Activated T-helper 17 cell treated with anti-CD3 and anti-CD28 coated beads, Interleukin-2, amount 50 U/mL, for 72 hours (primary cell): Measurements from ENCODE around the gene HIPK2. TPM values are rescaled to one million over a fixed set of nuclear protein-coding genes. Genes with fewer than 3 reads are reported as not detected.
A peak's percentile ranks its signal among the peaks of the same experiment; 100 is the strongest.

Experiments used
- ATAC-seq: fragments of 150-1000 bp; cut with Tn5 transposase; replicated peaks from 2 replicates; pipeline ENCODE4 v1.10.0; 2021; ENCODE audit warnings: mild to moderate bottlenecking, moderate library complexity
- H3K27ac Mint-ChIP-seq: one replicate; pipeline ENCODE4 v1.8.0; 2022; ENCODE audit warnings: mixed read lengths
- H3K27me3 Mint-ChIP-seq: one replicate; pipeline ENCODE4 v1.8.0; 2022; ENCODE audit warnings: mixed read lengths
- H3K36me3 Mint-ChIP-seq: one replicate; pipeline ENCODE4 v1.8.0; 2022; ENCODE audit warnings: low read depth, mild to moderate bottlenecking, mixed read lengths
- H3K4me1 Mint-ChIP-seq: one replicate; pipeline ENCODE4 v1.8.0; 2022; ENCODE audit warnings: mixed read lengths
- H3K4me3 Mint-ChIP-seq: one replicate; pipeline ENCODE4 v1.8.0; 2022; ENCODE audit warnings: mild to moderate bottlenecking, mixed read lengths
- H3K9me3 Mint-ChIP-seq: one replicate; pipeline ENCODE4 v1.8.0; 2022; ENCODE audit warnings: mixed read lengths
- total RNA-seq, 2 donors: library from RNA; stranded (reverse); gene quantifications; one replicate each; pipeline ENCODE4 v1.2.3, GENCODE V29; 2022

The HIPK2 gene
- total RNA-seq, 2 donors from 2014 or later, result 44.2 to 46.9 TPM

- ATAC-seq, result no peak
- peak overlapping the region; percentile 22 for H3K27ac Mint-ChIP-seq
- no peaks in the 10 kb centered on the region for H3K27me3 Mint-ChIP-seq
- no peak overlapping the region for H3K4me3 Mint-ChIP-seq
- H3K9me3 Mint-ChIP-seq, result no peaks in the 10 kb centered on the region
- peaks cover 38% of the 10 kb centered on the region for H3K4me1 Mint-ChIP-seq
- peaks cover 11% of the 10 kb centered on the region for H3K36me3 Mint-ChIP-seq
Measured at GRCh38 chr7:139727151-139727705, 50.6 kb downstream of the HIPK2 start.

DNA sequence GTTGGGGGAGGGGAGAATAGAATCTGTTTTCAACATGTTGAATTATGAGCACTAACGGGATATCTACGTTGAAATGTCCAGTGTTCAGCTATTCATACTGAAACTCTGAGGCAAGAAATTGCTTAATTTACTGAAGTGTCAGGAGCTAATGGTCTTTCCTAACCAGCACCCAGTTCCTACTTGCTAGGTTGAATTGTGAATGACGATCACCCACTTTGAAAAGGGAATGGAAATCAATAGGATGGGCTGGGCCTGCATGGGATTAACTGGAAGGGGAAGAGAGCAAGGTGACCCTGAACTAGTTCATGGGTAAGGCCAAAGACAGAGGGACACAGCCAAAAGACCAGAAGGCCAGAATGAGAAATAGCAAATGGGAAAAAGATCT, 51.3 kb downstream of the HIPK2 start:
- H3K4me1 Mint-ChIP-seq, result peaks cover 34% of the 10 kb centered on the region
- peaks cover 11% of the 10 kb centered on the region for H3K36me3 Mint-ChIP-seq
- no peaks in the 10 kb centered on the region for H3K27me3 Mint-ChIP-seq
- H3K27ac Mint-ChIP-seq, result peak overlapping the region; percentile 22
- H3K4me3 Mint-ChIP-seq, result no peak overlapping the region
- no peak for ATAC-seq
- H3K9me3 Mint-ChIP-seq, result no peaks in the 10 kb centered on the region

DNA sequence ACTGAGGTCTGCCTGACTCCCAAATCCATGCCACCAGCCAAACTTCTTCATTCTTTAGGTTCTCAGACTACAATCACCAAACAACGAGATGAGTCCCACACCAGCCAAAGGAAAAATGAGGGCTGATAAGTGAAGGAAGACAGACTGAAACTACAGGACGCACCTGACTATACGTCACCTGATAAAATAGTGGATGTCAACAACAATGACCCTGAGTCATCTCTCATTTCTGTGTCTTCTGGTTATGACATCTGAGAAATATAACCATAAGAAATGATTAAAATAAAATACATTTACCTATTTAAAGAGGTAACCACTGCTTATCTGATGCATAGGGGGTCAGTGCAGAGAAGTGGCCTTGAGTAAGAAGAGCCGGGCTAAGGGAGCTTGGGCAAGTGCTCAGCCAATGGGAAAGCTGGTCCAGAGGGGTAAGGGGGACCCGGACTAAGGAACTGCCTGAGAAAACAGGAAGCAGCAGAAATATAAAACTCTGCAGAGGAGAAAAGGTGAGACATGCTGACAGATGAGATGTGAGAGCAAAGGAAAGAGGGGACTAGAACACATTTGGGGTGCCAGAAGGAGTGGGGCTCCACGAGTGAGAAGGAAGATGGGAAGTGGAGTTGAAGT, 51.8 kb downstream of the HIPK2 start:
- peak overlapping the region; percentile 22 for H3K27ac Mint-ChIP-seq
- peaks cover 32% of the 10 kb centered on the region for H3K4me1 Mint-ChIP-seq

GRCh38 chr7:139725077-139725476, 52.7 kb downstream of the HIPK2 start:
- Mint-ChIP-seq H3K4me1 (peaks cover 30% of the 10 kb centered on the region), H3K4me3 (no peak overlapping the region), H3K27me3 (no peaks in the 10 kb centered on the region), H3K36me3 (peaks cover 11% of the 10 kb centered on the region), H3K9me3 (no peaks in the 10 kb centered on the region), H3K27ac (no peak overlapping the region)
- ATAC-seq, result no peak

More for the DNA sequence above, 51.8 kb downstream of the HIPK2 start:
- ATAC-seq, result no peak
- H3K27me3 Mint-ChIP-seq, result no peaks in the 10 kb centered on the region
- no peaks in the 10 kb centered on the region for H3K9me3 Mint-ChIP-seq
- peaks cover 11% of the 10 kb centered on the region for H3K36me3 Mint-ChIP-seq
- no peak overlapping the region for H3K4me3 Mint-ChIP-seq

DNA sequence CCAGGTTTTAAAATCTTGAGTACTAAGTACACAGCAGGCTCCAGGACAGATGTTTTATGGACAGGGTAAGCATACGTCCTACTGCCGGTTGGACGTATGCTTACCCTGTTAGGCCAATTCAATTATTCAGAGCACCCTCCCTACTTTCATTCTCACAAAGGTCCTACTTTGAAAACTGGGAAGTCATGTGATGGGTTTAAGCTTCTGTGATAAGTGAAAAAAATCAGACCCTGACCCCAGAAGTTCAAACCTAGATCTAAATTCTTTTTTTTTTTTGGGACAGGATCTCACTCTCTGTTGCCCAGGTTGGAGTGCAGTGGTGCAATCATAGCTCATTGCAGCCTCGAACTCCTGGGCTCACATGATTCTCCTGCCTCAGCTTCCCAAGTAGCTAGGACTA, 55.2 kb downstream of the HIPK2 start:
- Mint-ChIP-seq H3K4me1 (peaks cover 30% of the 10 kb centered on the region), H3K36me3 (peaks cover 2% of the 10 kb centered on the region), H3K4me3 (no peak overlapping the region), H3K9me3 (no peaks in the 10 kb centered on the region), H3K27me3 (no peaks in the 10 kb centered on the region), H3K27ac (no peak overlapping the region)
- no peak for ATAC-seq

- Mint-ChIP-seq H3K27me3 (no peaks in the 10 kb centered on the region), H3K27ac (no peak overlapping the region), H3K4me1 (peaks cover 22% of the 10 kb centered on the region), H3K4me3 (no peak overlapping the region), H3K9me3 (no peaks in the 10 kb centered on the region), H3K36me3 (peaks cover 10% of the 10 kb centered on the region)
- ATAC-seq, result no peak
Measured at GRCh38 chr7:139721821-139722220, 56.0 kb downstream of the HIPK2 start.

GRCh38 chr7:139721417-139721816, 56.4 kb downstream of the HIPK2 start:
- Mint-ChIP-seq H3K36me3 (peaks cover 14% of the 10 kb centered on the region), H3K27ac (no peak overlapping the region), H3K4me3 (no peak overlapping the region), H3K27me3 (no peaks in the 10 kb centered on the region), H3K9me3 (no peaks in the 10 kb centered on the region), H3K4me1 (peaks cover 18% of the 10 kb centered on the region)
- no peak for ATAC-seq

GRCh38 chr7:139720705-139721231, 57.0 kb downstream of the HIPK2 start:
- Mint-ChIP-seq H3K4me3 (no peak overlapping the region), H3K36me3 (peaks cover 21% of the 10 kb centered on the region), H3K27me3 (no peaks in the 10 kb centered on the region), H3K27ac (no peak overlapping the region), H3K4me1 (peaks cover 13% of the 10 kb centered on the region), H3K9me3 (no peaks in the 10 kb centered on the region)
- peak; percentile 78 for ATAC-seq

- no peak for ATAC-seq
- H3K4me1 Mint-ChIP-seq, result peaks cover 13% of the 10 kb centered on the region
- H3K9me3 Mint-ChIP-seq, result no peaks in the 10 kb centered on the region
- H3K36me3 Mint-ChIP-seq, result peaks cover 27% of the 10 kb centered on the region
- H3K27me3 Mint-ChIP-seq, result no peaks in the 10 kb centered on the region
- H3K27ac Mint-ChIP-seq, result no peak overlapping the region
- H3K4me3 Mint-ChIP-seq, result no peak overlapping the region
Measured at GRCh38 chr7:139720186-139720585, 57.6 kb downstream of the HIPK2 start.

- Mint-ChIP-seq H3K27ac (no peak overlapping the region), H3K27me3 (no peaks in the 10 kb centered on the region), H3K36me3 (peaks cover 37% of the 10 kb centered on the region), H3K9me3 (no peaks in the 10 kb centered on the region), H3K4me1 (peaks cover 8% of the 10 kb centered on the region), H3K4me3 (no peak overlapping the region)
- no peak for ATAC-seq
Measured at GRCh38 chr7:139718859-139719258, 58.9 kb downstream of the HIPK2 start.

DNA sequence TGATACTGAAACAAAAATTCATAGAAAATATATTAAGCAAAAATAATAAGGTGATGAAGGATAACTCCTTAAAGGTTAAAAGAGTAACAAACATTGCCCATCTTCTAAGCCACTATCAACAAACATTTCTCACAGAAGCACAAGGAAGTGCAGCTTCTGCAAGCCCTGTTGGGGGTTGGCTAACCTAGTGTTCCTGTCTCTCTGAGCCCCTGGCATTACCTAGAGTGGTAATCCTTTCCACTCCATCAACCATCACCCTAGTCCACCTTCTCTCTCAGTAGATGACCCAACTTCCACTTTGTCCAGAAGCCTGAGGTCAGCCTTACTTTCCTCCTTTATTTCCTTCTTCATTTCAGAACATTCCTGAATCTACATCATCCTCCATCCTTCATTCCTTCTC, 59.7 kb downstream of the HIPK2 start:
- ATAC-seq, result no peak
- no peak overlapping the region for H3K4me3 Mint-ChIP-seq
- H3K27ac Mint-ChIP-seq, result no peak overlapping the region
- peaks cover 8% of the 10 kb centered on the region for H3K4me1 Mint-ChIP-seq
- peaks cover 39% of the 10 kb centered on the region for H3K36me3 Mint-ChIP-seq
- H3K9me3 Mint-ChIP-seq, result no peaks in the 10 kb centered on the region
- no peaks in the 10 kb centered on the region for H3K27me3 Mint-ChIP-seq

GRCh38 chr7:139716156-139716942, 61.4 kb downstream of the HIPK2 start:
- H3K27ac Mint-ChIP-seq, result no peak overlapping the region
- no peaks in the 10 kb centered on the region for H3K27me3 Mint-ChIP-seq
- no peaks in the 10 kb centered on the region for H3K9me3 Mint-ChIP-seq
- no peak overlapping the region for H3K4me3 Mint-ChIP-seq
- H3K4me1 Mint-ChIP-seq, result peaks cover 6% of the 10 kb centered on the region
- H3K36me3 Mint-ChIP-seq, result peaks cover 39% of the 10 kb centered on the region
- ATAC-seq, result no peak

DNA sequence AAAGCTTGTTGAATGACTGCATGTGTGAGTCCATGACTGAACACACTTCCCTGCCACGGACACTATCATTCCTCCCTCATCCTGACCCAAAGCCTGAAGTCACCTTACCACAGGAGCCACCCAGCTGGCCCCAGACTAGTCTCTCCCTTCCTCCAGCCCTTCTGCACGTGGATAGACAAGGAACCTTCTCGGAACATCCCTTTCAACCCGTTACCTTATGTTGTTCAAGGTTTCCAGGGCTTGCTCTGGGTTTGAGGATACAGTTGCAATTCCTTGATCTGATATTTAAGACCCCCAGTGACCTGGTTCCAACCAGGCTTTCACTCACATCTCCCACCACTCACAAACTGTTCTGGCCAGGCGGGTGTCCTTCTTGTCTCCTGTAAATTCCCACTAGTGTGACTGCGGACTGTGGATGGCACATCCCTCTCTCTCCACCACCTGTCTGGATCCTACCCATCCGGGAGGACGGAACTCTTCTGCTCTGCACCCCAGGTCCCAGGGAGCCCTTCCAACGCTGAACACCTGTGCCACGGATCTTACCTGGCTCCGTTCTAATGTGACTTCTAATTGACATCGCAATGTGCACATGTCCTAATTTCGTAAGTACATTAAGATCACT, 62.5 kb downstream of the HIPK2 start:
- no peaks in the 10 kb centered on the region for H3K27me3 Mint-ChIP-seq
- peak overlapping the region; percentile 1 for H3K27ac Mint-ChIP-seq
- no peaks in the 10 kb centered on the region for H3K9me3 Mint-ChIP-seq
- ATAC-seq, result no peak
- H3K4me1 Mint-ChIP-seq, result peaks cover 4% of the 10 kb centered on the region
- H3K4me3 Mint-ChIP-seq, result no peak overlapping the region
- H3K36me3 Mint-ChIP-seq, result peaks cover 47% of the 10 kb centered on the region

DNA sequence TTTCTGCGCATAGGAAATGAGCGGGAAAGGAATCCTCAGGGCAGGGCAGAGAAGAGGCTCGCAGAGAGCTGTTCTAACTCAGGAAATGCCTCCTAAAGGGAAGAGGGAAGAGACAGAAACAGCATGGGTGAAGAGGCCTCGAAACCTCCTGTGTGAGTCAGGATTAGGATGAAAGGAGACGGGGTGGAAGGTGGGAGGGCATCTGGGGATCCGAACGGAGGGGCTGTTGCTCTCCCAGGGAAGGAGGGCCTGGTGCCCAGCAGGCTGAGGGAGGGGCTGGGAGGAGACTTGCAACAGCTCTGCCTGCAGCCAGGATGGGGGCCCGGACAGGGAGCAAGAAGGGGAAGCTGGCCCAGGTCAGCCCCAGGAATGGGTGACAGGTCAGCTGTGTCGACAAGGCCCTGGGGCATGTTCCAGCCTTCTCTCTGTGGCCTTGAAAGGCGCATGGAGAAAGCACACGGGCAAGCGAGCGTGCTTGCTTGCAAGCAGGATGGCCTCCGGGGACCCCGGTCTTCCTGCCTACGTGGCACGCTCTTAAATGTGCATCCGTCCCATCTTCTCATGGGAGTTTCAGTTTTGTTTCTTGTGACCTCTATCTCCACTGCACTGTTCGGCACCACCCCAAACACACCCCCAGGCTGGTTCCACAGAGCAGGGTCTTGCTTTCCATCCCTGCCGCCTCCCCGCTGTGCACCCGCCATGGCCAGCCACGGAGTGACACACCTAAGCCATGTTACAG, 63.5 kb downstream of the HIPK2 start:
- Mint-ChIP-seq H3K27ac (no peak overlapping the region), H3K4me1 (peaks cover 4% of the 10 kb centered on the region)
- no peak for ATAC-seq

More for the DNA sequence above, 63.5 kb downstream of the HIPK2 start:
- no peaks in the 10 kb centered on the region for H3K27me3 Mint-ChIP-seq
- no peak overlapping the region for H3K4me3 Mint-ChIP-seq
- H3K36me3 Mint-ChIP-seq, result peaks cover 53% of the 10 kb centered on the region
- no peaks in the 10 kb centered on the region for H3K9me3 Mint-ChIP-seq
